Anterior cingulate cortex (tissue), 58 donors: Measurements from ENCODE around the gene NYAP2.

ENCODE experiments used
- DNase-seq, 58 donors: peaks; one replicate each; lab custom pipeline; 2025; lab: John Stamatoyannopoulos, UW

Gene NYAP2

DNA sequence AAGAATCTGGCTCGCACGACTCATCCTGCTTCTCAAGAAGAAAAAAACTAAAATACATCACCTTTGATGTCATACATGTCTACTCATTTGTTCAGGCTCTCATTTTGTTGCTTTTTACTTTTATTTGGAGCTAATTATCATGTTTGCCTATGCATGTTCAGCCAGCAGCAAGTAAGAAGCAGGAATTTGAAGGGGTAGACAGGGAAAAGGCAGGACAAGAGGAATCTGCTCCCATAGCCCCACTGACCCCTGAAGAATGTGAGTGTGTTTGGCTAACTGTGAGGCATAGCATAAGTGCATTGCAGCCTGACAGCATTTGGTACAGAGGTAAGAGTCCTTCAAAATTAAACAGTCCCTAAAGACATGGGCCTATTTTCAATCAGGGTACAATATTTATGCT lies 72.7 kb downstream of the NYAP2 start:
- DNase-seq = no peak

DNA sequence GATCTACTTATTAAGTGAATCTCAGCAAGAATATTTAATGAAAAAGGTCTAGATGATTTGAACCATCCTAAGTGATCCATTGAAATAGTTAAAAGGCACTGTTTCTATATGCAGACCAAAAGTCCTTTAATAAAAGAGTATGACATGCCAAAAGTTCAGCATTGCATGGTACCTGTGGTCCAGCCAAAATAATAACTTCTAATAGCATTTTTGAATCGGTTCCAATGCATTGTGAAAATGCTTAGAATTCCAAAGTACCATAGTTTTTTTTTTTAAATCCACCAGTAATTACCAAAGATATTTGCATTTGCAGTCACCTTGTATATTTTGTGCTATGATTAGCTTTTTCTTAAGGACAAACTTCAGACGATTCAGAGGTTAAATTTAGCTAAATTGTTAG lies 79.9 kb downstream of the NYAP2 start:
- no peak for DNase-seq

DNA sequence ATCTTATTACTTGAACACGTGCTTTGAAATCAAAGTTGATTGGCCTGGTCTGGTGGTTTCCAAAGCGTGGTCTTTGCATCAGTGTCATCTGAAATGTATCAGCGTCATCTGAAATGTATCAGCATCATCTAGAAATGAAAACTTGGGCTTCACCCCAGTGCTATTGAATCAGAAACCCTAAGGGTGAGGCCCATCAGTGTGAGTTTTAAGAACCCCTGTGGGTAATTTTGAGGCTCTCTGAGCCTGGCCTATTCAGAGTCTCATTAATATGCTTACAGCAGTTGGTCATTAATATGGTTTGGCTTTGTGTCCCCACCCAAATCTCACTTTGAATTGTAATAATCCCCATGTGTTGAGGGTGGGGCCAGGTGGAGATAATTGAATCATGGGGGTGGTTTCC lies 85.2 kb downstream of the NYAP2 start:
- DNase-seq = no peak

DNA sequence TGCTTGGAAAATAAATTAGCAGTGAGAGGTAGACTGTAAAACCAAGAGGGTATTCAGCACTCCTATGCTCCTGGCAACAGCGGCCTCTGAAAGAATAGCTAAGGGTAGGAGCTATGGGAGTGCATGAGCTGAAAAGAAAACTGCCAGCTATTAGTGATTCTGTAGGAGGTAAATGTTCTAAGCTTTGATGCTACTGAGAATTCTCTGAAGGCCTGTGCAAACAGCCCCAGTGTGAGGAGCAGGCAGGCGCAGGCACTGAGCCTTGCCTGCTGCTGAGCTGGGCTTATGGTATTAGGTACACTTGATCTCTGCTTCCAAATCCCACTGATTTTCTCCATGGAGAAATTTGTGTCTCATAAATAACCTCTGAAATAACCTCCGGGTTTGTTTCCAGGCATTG lies 86.7 kb downstream of the NYAP2 start:
- DNase-seq = peak in 3 of 58 donors; percentile 3 to 33 (median 10)

DNA sequence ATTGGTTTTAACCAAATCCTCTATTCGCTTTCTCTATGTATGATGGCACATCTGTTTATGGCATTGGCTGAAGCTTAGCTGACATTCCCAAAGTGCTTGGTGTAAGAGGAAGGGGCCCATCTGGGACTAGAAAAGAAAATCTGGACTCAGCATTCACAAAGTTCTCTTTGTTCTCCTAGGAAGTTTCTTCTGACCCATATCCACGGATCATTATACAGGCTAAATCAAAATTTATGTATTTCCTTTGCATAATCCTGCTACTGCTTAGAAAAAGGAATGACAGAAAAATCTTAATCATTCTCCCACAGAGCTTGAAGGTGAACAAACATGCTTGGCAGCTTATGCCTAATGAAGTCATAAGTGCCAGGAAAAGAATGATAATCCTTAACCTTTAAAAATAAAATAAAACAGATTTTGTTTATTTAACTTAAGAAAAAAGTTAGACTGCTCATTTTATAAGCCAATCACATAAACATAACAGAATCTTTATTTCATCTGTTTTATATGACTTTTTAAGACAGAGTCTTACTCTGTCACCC lies 88.4 kb downstream of the NYAP2 start:
- no peak for DNase-seq

DNA sequence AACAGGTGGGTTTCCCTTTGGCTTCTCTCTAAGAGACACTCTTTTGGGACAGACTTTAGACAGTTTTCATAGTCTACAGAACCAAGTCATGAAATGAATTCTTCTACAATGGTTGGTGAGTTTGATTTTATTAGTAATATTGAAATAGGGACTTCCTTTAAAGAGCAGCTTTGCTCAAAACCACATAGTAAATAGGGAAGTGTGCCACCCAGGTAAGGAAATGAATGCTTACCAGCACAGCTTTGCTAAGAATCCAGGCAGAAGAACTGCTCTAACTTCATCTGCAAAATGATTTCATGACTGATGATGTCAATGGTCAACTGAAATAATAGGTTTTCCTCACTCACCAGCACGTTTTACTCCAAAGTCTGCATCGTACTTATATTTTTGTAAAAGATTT lies 89.2 kb downstream of the NYAP2 start:
- DNase-seq = no peak

DNA sequence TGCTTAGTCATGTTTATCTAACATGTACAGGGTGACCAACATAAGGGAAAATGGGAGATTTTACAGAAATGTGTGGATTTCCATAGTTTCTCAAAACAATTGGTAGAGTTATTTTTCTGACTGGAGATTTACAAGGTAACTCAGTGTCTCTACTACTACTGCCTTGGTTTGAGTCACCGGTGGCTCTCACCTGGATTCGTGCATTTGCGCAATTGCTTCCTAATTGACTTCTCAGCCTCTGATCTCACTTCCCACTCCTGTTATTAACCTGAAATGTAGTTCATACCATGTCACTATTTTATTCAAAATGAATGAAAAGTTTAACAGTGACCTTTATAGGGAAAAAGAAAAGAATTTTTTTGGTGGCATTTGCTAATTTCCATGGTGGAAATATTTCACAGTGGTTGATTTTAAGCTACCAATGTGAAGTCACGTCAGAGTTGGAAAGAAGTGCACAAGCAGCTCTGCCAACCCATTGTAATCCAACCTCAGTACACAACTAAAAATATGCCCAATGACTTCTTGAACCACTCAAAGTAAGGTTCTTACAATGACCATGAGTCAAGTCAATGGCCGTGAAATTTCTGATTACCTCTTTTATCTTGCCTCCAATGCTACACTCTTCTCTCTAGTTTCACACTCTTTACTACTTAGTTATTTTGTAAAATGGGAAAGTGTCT lies 94.0 kb downstream of the NYAP2 start:
- no peak for DNase-seq

DNA sequence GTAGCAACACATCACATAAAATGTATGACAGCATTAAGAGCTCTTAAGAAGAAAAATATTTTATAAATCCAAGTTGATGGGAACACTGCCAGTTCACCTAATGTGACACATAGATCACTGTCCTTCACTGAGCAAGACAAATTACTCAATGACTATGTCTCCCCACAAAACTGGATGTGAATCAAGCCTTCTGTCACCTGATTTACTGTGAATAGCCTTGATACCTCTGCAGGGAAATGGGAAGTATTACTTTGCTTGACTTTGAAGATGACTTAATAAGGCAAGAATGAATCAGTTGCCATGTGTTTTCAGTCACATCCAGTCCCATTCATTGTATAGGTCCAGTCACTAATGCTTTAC lies 94.6 kb downstream of the NYAP2 start:
- DNase-seq = no peak

DNA sequence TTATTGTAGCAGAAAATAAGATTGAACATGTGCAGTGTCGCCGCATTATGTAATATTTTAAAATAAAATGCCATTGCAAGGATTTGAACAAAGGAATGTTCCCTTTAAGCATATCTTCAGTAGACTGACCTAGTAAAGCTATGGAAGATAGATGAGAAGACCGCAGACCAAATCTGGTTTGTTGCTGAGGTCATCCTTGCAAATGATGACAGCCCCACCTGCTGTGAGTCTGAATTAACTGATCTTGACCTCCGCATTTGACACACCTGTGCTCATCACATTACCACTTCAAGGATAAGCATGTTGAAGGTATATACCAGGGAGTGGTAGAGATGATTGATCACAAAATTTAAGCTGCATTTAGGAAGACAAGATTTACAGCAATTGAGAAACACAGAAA lies 96.2 kb downstream of the NYAP2 start:
- DNase-seq = no peak

DNA sequence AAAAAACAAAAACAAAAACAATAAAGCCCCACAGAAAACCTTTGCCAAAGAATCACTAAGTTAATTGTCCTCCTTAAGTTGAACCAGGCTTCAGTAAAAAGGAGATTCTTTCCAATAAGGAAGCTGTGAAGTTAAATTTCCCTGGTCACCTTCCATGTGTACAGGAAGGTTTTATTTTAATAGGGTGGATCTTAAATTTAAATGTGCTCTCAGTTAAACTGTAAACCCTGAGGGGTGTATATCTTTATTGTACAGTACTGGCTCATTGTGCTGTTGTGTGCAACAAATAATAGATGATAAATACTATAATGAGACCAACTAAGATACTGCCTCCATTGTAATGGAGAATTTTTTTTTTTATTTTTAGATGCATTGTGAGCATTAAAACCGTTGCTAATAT lies 97.1 kb downstream of the NYAP2 start:
- DNase-seq = no peak

DNA sequence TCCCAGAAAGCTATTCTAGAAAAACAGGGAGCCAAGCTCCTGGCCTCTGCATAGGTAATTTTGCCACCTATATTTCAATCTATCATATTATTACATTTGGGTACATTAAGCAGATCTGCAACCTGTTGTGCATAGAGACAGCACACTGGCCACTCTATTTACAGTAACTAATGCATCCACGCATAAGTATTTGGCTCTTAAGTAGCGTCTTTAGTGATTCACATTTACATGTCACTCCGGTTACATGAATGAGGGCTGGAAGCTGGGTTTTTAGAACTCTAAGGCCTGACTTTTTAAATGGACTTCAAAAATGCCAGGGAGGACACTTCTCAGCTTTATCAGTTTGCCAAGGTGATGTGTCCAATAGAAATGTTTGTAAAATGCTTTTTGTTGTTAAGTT lies 97.7 kb downstream of the NYAP2 start:
- no peak for DNase-seq

DNA sequence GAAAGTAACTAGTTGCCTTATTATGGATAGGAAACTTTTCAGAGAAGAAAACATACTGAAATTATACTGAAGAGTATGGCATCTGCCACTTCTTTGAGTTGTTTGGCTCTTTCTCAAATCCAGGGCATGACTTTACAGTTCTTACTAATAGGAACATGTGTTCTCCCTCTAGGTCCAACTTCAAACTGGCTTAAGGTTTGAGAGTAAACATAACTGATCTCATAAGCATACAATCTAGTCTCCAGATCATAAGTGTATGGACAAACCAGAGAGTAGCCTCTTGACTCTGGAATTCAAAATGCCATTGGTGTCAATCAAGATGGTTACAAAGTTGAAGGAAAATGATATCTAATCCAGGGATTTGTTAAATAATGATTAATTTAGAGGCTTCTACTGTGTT lies 101.5 kb downstream of the NYAP2 start:
- no peak for DNase-seq

DNA sequence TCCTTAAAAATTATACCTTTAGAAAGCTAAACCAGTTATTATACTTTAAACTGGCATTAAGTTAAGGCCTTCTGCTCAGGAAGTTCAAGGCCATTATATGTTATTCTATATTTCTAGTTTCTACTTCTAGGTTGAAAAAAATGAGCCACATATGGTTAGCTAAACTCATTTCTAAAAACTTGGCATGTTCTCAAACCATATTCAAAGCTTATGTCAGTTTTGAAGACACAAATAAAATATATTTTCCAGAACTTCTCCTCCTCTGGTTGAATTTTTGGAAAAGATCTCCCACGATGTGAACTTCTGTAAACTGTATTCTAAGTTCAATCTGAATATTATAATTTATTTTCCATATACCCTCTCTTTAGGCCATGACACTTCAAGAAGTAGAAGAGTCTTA lies 103.5 kb downstream of the NYAP2 start:
- no peak for DNase-seq

DNA sequence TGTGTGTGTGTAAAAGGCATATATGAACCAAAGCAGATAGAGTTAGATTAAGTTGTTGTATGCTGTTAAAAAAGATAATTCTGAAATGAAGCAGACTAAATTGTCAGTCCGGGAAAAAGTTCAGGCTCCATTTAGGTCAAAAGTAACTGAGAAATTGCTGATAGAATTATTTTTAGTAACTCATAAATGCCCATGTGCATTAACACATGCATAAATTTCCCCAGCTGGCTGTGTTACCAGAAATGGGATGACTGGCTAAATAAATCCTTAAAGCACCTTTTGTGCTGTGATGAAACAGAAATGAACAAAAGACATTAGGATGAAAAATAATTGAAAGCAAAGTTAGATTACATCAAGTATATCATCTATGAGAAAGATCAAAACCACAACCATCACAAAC lies 111.3 kb downstream of the NYAP2 start:
- DNase-seq = no peak

DNA sequence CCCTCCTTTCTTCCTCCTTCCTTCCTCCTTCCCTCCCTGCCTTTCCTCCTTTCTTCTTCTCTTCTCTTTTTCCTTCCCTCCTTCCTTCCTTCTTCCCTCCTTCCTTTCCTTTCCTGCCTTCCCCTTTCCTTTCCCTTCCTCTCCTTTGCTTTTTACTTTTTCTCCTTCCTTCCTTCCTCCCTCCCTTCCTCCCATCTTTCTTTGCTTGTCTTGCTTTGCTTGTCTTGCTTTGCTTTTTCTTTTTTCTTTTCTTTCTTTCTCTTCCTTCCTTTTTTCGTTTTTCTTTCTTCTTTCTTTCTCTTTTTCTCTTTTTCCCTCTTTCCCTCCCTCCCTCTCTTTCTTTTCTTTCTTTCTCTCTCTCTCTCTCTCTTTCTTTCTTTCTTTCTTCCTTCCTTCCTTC lies 113.0 kb downstream of the NYAP2 start:
- DNase-seq = no peak

DNA sequence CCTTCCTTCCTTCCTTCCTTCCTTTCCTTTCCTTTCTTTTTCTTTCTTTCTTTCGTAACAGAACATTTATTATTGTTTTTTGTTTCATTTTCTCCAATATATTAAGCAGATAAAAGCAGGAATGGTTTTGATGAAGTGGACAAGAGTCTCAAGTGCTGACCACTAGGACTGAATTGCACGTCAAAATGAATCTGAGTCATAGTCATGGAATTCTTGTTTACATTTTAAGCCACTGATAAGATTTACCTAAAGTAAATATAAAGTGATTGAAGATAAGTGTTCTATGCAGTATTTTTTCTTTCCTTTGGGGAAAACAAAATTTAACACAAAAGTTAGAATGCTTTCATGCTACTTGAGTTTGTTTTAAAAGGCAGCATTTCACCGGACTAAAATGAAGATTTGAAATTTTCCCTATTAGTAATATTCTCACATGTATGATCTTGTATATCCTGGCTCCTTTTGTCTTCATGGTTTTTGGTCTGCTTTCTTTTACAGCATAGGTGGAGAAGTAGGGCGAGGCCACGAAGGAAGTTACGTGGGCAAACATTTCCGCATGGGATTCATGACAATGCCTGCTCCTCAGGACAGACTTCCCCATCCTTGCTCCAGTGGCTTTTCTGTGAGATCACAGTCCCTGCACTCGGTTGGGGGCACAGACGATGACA lies 113.5 kb downstream of the NYAP2 start:
- DNase-seq = no peak

DNA sequence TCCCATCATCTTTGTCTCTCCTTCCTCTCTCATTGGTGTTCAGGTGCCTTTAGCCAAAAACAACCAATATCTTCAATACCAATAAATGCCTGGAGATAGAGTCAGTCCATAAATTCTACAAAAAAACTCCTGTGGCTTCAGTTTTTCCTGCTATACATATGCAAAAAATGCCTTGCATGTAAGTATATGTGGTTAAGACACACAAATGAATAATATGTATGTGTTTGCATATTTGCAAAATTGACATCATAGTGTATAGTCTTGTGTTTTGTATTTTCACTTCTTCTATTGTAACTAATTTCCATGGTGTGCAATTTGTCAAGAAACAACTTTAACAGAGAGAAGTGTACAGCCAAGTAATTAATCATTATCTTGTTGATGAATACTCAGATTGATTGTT lies 115.5 kb downstream of the NYAP2 start:
- DNase-seq = no peak

DNA sequence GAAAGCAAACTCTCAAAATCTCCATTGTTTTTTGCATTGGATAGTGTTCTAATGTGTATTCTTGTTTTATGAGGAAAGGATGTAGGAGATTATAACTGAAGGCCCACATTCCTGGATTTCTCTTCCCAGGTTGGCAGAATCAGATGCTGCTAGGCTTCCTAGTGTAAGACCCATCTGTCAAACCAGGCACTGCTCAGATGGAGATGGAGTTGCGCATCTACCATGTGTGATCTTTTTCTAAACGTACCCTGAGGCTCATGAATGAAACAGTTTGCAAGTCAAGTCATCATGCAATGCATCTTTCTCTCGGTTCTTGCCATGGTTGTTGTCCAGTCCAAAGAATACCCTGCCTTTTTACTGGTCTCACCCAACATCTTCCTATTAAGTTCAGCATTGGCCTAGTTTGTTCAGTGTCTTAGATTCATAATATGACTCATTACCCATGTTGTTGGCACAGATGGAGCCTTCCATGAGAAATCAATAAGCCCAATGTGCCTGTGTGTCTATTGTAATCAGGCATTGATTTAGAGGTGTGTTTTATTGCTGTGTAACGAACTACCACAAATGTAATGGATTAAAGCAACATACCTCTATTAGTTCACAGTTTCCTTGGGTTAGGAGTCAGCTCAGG lies 127.4 kb downstream of the NYAP2 start:
- DNase-seq = peak in 2 of 58 donors; percentile 5 to 20

DNA sequence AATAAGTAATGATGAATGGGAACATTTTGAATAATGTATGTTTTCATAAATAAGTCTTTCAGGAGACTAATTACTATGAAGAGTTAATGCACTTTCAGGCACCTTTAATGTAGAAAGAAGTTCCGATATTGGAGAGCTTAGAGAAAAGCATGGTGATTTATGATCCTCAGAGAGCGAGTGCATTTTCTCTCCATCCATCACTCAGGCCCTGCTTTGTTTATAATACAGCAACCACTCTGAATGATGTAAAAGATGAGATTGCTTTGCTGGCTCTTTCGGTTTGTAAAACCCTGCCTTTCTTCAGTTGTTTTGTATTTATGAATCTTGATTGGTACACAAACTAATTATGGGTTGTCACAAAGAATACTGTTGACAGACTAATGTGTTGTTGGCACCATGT lies 132.0 kb downstream of the NYAP2 start:
- no peak for DNase-seq

DNA sequence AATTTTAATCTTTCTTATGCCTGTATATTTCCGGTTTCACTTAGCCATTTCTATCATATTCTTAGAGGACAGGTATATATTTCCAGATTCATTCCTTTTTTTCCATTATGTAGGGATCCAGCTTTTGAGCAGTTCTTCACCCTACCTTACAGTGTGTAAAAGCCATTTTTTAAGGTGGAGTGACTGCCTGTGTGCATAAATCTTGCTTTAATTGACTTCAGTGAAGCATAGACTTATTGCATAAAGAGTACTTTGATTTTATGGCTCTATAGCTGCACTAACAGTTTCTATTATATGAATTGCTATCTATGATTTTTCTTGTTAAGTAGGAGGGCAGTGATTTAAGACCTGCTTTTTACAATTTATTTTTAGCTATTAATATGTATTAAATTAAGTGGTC lies 132.6 kb downstream of the NYAP2 start:
- DNase-seq = no peak

DNA sequence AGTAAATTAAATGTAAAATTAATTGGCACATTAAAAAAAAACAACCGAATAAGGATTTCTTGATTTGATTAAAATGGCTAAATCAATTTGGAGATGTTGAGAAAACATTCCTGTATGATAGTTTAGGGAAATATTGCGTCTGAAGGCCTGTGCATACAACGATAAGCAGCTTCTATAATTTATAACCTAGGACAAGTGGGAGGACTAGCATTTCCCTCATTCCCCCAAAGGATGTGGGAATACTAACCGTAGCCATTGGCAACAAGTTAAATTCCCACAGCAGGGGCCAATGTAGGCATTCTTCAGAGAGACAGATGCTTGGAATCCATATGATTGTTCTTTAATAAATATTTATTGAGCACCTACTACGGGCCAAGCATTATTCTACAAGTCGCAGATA lies 134.5 kb downstream of the NYAP2 start:
- DNase-seq = no peak

DNA sequence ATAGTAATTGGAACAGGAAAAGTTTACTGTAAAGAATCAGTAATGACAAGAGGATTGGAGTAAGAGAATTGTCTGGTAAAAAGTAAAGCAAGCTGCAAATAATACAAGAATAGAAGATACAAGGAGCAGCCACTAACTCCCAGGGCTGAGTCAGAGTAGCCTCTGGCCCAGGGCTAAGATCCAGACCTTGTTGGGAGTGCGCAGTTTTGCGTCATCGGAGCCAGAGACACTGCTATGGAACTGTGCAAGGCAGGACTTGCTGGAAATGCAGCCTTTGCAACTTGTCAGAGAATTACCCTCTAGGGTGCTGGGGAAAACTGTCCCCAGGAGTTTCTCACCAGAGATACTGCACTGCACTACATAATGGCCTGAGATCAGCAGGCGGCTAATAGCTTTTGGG lies 135.2 kb downstream of the NYAP2 start:
- no peak for DNase-seq
